HG02938 (cell line): ENCODE data around the gene RBM24.

Experiments
- ATAC-seq: cut with Tn5 transposase; IDR thresholded peaks from one replicate; pipeline ENCODE4 v1.9.1; 2021; ENCODE audit warnings: mild to moderate bottlenecking, moderate library complexity; ENCODE audit not compliant: unreplicated experiment

Gene RBM24

DNA sequence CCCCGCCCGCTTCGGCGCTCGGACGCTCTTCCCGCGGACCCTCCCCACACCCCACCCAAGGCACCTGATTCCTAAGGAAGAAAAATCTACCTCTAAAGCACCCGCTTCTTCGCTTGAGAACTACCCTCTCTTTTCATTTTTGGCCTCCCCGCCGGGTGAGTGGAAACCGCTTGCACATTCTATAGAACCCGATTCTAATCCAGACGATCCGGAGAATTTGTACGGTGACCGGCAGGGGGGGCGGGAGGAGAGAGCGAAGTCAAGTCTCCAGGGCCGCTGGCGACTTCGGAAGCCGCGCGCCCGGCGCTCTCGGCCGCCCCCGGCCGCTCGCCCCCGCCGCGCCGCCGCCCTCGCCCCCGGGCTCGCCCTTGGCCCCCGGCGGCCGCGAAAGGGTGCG, at the start of gene RBM24:
RBM24 (plus strand) TSS at position 262 of the 397 bp plus-strand sequence. CDS start 221 bp downstream, outside the sequence.
- no peak for ATAC-seq

DNA sequence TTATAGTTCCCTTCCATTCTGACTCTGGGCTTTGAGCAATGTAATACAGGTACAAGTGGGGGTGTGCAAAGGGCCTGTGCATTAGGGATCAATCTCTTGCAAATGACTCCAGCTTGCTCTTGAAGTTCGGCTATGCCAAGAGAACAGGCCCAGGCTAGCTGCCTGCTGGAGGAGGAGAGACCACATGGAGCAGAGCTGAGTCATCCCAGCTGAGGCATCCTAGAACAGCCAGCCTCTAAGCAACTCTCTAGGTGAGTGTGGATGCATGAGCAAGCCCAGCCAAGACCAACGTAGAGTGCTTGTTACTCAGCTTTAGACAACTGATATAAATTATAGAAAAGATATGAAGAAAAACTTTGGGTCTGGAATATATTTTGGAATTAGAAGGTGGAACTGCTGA, 47.6 kb upstream of the RBM24 start:
- no peak for ATAC-seq

DNA sequence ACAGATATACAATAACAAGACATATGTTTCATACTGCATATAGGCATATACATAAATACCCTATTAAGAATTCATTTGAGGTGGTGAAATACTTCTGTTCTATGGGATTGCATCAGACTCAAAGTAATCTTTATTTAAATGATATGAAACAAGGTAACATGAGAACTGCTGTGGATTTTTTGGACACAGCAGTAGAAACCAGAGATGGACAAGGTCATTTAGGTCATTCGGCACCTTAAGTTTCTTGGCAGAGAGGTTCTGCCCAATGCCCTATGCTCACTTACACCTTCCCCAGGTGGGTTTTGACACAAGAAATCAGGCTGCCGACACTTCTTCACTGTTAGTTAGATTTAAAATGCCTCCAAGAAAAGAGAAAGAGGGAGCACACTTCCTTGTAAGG, 43.9 kb upstream of the RBM24 start:
- ATAC-seq = no peak

DNA sequence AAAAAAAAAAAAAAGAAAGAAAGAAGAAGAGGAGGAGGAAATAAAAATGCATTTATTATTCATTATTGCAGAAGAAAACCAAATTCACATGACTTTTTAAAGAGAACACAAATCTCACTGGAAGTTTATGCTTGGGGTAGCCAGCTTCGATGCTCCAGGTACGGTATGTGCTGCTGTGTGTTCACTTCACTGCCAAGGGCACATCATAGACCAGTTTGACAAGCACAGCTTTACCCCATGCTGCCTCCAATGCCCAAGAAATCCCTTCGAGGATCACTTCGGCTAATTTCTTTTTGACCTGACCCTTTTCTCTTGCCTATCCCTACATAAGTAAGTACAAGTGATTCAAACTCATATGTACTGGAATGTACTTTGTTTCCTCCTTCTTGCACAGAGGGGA, 41.9 kb upstream of the RBM24 start:
- no peak for ATAC-seq

DNA sequence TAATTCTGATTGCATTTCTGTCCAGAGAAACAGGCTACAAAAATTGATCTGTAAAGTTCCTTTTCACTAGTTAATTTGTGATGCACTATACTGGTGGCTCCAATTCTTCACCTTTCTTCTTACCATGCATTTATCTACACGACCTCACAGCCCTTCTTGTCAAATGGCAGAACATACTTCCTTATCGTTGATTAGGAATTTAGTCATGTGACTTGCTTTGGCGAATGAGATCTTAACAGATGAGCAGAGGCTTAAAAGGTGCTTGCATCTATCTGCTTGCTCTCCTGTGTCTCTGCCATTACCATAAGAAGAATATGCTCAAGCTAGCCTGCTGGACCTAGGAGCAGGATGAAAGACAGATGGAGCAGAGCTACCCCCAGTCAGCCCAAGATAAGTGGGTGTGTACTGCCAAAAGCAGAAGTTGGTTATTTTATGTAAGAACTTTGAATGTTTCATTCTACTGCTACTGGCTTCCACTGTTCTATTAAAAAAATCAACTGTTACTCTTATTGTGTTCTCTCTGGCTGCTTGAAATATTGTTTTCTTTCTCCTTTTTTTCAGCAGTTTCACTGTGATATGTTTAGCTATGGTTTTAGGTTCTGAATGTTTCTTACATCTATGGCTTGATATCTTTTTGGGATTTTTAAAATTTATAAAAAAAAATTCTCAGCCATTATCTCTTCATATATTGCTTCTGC, 40.2 kb upstream of the RBM24 start:
- no peak for ATAC-seq

DNA sequence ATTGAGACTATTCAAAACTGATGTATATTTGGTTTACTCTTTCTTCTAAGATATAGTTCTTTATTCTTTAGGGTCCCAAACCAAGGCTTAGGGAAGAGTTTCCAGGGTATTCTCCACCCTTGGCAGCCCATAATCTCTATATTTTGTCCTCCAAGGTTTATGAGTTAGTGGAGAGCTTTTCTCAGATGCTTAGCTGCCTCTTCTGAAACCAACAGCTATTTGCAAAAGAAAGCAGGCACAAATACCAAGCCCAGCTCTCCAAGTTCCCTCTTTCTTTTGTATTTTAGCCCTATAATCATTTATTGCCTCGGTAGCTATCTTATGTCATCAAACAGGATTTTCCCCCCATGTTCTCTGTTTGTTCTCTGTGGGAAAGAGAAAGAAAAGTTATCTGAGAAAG, 39.1 kb upstream of the RBM24 start:
- ATAC-seq = no peak

DNA sequence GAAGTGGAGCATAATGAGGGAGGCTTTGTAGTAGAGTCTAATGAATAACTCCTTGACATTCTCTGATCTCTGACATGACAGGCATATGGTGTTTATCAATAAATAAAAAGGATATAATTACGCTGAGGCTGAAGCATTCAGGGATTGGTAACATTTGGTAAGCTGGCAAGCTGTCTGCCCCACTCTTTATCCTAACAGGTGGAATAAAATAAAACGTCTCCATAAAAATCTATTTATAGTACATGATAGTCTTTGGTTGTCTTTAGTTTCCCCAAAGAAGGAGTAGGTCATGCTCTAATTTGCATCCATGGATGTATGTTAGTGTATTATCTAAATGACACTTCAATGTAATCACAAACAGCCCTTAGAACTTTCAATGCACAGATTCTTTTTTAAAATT, 30.9 kb upstream of the RBM24 start:
- ATAC-seq = no peak

DNA sequence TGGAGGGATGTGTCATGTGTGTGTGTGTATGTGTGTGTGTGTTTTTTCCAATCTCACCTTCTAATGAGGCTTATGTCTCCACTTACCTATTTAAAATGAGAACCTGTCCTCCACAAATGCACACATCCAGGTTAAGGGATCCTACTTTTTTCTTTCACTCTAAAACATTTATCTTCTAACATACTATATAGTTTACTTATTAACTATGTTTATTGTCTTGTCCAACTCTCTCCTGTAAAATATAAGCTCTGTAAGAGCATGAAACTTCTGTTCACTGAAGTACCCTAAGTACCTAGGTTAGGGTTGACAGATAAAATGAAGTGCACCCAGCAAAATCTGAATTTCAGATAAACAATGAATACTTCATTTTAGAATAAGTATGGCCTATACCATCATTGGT, 29.2 kb upstream of the RBM24 start:
- ATAC-seq = no peak

DNA sequence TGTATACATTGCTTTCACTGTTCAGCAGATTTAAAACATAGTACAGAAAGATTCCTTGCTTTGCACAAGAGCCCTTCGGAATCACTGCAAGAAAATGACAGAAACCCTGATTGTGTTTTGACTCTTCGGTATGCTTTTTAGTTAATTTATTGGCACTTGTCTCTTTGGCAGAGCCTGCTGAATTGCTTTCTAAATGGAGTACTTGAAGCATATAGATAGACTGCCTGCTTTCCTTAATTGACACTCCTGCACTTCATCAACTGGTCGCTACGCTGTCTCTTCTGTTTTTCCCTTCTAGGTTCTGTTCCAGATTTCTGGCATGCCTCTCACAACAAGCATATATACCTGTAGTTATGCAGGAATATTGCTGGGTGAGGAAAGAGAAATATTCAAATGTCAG, 22.4 kb upstream of the RBM24 start:
- no peak for ATAC-seq

DNA sequence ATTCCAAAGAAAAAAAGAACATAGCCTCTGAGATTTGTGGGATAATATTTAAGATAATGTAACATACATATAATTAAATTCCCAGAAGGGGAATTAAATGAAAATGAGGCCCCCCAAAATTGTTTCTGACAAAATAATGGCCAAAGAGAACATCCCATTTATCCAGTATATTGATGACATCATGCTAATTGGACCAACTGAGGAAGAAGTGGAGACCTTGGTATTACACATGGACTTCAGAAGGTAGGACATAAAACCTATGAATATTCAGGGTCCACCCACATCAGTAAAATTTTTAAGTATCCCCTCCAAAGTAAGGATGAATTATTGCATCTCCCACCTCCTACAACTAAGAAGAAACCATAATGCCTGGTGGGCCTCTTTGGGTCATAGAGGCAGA, 15.6 kb upstream of the RBM24 start:
- ATAC-seq = no peak

DNA sequence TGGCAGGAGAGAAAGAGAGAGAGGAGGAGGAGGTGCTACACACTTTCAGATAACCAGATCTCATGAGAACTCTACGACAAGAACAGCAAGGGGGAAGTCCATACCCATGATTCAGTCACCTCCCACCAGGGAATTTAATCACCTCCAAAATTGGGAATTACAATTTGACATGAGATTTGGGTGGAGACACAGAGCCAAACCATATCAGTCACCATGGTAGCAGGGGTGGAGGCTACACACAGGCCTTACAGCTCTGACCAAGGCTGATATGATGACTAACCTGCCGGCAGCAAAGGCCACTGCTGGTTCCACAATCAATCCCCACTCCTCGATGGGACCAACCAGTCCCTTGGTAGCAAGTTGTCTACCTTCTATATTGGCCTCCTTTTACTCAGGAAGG, 13.6 kb upstream of the RBM24 start:
- no peak for ATAC-seq

DNA sequence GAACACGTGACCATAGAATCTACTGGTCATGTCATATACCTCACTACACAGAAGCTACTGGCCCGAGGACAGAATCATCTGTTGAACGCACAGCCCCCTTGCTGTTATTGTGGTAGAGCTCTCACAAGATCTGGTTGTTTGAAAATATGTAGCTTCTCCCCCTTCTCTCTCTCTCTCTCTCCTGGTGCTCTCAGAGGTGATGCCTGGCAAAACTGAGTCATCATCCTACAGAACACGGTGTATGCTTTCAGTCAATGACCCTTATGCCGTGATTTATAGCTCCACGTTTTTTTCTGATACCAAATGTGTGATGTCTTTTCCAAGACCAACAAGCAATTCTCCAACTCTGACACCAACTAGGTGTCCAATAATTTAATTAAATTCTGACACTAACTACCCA, 13.0 kb upstream of the RBM24 start:
- no peak for ATAC-seq

DNA sequence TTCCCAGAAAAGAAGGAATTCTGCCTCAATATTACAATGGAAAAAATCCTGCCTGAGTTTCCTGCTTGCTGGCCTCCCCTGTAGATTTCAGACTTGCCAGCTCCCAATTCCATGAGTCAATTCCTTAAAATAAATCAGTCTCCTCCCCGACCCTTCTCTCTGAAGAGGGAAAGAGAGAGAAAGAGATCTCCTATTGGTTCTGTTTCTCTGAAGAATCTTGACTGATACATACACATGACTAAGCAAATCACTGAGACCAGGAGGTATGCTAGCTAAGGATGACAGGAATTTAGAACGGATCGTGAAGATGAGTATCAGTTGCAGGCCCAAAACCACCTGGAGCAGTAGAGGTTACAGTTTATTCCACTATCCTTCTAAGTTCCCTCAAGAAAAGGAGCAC, 11.3 kb upstream of the RBM24 start:
- ATAC-seq = no peak

DNA sequence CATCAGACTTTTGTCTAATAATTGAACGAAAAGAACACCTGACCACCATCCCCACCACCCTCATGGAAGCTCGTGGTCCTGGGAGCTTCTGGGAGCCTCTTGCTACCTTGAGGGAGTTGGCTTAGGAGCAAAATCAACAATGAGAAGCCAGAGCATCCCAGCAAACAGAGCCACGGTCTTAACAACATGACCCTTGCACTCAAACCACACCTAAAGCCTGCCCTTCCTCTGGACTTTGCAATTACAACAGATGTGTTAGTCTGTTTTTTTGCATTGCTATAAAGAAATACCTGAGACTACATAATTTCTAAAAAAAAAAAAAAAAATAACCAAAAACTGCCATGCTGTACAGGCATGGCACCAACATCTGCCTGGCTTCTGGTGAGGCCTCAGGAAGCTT, 9.5 kb upstream of the RBM24 start:
- ATAC-seq = no peak

DNA sequence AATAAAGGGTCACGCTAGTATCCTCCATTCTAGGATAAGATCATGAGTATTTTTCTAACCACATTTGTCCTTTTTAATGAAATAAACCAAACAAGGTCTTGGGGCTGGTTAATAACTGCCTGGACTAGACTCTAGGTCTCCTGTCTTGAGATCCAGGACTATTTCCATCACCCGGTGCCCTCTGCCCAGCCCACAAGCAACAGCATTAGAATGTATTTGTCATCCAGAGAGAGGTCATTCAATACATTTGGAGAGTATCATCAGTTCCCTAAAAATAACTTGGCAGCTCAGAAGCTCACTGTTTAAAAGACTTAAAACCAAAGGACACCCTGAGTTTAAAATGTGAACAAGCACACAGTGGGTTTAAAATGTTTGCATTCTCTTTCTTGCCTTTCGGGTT, 4.4 kb upstream of the RBM24 start:
- ATAC-seq = no peak

DNA sequence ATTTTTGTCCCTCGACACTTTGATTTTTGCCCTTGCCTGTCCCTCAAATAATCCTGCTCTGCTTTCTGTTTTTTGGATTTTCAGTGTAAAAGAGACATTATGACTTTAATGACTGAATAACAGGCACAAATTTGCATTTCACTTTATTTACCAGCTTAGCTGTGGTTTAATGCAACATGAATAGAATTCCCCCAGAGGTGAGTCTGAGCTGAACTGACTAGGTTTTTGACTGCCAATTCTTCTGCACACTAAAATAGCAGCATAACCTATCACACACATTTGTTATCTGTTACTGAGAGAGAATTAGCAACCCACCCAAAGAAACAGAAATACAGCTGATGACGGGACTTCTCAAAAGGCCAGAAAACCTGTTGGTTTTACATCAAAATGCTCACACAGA, 3.9 kb upstream of the RBM24 start:
- no peak for ATAC-seq

DNA sequence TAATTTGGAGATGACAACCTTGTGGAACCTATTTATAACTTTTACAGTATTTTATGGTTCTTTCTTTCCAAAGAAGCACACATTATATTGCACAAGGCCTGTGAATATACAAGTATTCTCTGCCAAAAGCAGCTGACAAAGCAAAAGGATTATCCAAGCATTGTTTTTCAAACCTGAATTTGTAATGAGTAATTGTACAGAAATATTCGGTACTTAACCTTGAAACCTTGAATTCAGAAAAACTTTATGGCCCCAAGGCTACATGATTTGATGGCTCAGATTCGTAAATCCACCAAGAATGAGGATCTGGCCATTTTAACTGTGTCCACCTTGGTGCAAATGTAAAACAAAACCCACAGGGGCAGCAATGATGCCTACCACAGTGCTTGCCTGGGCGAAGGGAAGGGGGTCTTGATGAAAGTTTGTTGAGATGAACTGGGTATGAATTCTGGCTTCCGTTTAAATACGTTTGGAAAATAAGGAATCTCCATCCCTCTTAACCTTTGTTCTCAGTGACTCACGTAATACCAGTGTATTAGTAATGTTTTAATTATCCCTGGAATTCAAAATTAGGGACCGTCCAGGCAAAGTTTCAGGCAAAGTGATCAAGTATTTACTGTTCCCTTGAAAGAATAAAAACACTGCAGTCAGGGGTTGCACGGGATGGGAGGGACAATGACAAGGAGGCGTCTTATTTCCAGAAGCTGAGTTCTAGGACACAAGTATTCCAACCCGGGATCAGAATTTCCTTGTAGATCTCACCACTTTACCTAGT, 2.7 kb upstream of the RBM24 start:
- no peak for ATAC-seq

DNA sequence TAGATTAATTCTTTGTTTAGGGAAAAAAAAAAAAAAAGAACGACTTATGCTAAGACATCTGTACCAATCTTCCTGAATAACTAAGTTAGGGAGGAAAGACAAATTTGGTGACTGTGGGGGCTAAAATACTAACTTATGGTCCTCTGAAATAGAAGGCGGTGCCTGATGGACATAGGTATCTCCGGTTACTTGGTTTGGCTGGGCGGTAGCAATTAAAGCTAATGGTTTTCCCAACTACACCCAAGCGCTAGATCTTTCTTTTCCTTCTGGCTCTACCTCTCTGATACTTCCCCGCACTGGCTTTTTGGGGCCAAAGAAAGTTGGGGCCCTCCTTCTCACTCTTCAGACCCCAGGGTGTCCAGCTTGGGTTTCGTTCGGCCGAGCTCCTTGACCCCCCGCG, 1.0 kb upstream of the RBM24 start:
- no peak for ATAC-seq

DNA sequence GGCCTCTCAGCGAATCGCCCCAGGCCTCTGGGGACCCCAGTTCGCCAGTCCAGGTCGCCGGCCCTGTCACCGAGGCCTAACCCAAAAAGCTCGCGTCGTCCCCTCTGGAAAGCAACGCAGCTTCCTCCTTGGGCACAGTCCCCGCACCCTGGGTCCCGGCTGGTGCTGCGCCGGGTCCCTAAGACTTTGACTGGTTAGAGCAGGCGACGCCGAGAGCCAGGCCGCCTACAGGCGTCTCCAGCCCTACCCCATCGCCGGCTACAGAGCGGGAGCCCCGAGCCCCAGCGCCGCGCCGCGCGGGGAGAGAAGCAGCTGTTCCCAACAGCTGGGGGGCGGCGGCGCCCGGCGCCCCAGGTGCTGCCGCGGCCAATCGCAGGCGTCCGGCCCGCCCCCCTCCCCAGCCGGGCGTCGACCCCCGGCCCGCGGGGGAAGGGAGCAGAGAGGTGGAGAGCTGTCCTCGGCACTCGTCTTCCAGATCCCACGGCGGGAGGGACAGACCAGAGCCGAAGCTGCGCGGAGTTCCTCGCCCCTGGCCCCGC, 540 bp upstream of the RBM24 start:
- no peak for ATAC-seq

DNA sequence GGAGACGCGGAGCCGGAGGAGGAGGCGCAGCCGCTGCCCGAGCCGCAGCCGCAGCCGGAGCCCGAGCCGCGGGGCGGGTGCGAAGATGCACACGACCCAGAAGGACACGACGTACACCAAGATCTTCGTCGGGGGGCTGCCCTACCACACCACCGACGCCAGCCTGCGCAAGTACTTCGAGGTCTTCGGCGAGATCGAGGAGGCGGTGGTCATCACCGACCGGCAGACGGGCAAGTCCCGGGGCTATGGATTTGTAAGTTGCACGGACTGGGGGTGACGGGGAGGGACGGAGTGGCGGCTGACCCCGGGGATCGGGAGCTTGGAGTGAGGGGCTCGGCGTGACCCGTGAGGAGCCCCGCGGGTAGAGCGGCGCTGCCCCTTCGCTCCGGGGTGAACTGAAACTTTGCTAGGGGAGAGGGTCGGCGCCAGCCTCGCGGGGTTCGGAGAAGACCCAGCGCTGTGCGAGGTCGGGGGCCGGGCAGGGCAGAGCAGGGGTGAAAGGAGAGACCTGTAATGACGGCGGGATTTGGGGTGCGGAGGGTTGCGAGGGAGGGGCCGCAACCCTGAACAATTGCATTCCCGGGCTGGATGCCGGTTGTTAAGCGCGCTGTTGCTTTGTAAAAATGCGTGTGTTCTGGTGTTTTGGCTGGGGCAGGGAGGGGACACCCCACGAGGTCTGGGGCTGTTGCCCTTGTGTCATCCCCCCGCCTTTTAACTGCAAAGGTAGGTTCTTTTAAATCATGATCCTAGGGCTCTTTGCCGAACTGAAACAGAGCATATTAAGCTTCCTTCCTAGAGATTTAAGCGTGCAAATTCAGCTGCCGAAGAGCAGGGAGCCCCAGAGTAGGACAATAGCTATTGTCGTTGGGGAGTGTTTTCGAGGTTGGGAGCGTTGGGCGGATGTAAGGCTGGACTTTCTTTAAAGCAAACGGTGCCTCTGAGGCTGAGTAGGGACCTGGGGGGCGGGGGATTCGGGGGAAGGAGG, 628 bp downstream of the RBM24 start:
- ATAC-seq = no peak

DNA sequence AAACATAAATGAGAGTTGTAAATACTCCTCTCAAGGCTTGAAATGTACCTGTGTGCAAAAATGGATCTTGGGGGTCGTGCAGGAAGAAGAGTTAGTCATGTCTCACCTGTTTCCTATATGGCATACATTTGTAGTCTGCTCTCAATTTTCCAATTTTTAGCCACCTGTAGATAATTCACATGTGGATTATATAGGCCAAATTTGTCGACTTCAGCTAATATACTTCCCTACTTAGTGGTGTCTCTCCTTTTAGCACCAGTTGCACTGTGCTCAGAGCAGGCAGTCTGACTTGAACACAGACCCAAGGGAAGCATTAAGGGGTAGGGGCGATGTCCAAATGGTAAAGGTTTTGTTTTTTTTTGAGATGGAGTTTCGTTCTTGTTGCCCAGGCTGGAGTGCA, 1.9 kb downstream of the RBM24 start:
- no peak for ATAC-seq
